Diencephalon (tissue), 1 donor: ENCODE measurements around the gene TGFBR1. TPM values are rescaled to one million over a fixed set of nuclear protein-coding genes. Genes with fewer than 3 reads are reported as not detected.

Experiments used
- small RNA-seq: library from RNA; depleted of rRNA; stranded (forward); fragments of <200 nt; gene quantifications from one replicate; pipeline ENCODE3, GENCODE V24; 2014
- total RNA-seq: library from RNA; depleted of rRNA; stranded (reverse); fragments of >200 nt; gene quantifications from one replicate; pipeline ENCODE4 v1.2.3, GENCODE V29; 2014

TGFBR1 gene
- total RNA-seq: 66.7 TPM

DNA sequence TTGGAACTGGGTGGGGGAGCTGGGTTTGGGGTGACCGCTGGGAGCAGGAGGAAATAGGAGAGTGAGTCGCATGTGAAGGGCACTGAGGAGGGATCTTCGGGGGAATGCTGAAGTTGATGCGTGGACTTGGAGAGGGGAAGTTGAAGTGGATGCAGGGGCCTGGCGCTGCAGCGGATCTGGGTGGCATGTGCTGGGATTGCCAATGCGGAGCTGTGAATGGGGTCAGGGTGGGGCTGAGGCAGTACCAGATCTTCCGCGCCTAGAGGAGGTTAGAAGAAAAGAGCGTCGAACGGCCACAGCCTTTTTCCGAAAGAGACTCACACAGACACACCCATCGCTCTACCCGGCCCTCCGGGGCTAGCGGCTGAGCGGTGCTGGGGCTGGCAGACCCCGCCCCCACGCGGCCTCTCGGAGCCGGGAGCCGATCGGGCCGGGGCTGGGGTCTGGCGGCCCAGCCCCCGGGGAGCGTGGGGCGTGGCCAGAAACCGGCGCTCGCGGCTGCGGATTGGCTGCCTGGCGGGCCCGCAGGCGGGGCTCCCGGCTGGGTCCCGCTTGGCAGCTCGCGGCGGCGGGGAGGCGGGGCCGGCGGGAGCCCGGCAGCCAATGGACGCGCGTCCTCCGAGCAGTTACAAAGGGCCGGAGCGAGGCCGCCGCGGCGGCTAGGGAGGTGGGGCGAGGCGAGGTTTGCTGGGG lies at the start of gene TGFBR1:
Gene TGFBR1, plus strand, starts transcription at position 655 of the 693 bp plus-strand sequence. CDS start 93 bp downstream, outside the sequence.

Small RNAs within 50 kb of the gene (small RNA-seq; reads per million reads assigned to genes)
- gene RN7SL794P (not detected), gene RNA5SP290 (not detected)

Other genes with a start within 250 kb of the TGFBR1 start
- 6.7 TPM for gene COL15A1, start 161.2 kb upstream of the TGFBR1 start, total RNA-seq
- 23.3 TPM for gene ALG2, start 116.8 kb downstream of the TGFBR1 start, total RNA-seq
- 49.4 TPM for gene SEC61B, start 117.2 kb downstream of the TGFBR1 start, total RNA-seq